Activated T-cell treated with anti-CD3 and anti-CD28 coated beads for 4 hours (primary cell): Measurements from ENCODE around the gene TBX1.

Experiments used
- DNase-seq: peaks from one replicate; pipeline ENCODE4 v3.0.0-alpha.2; 2020

TBX1 gene

DNA sequence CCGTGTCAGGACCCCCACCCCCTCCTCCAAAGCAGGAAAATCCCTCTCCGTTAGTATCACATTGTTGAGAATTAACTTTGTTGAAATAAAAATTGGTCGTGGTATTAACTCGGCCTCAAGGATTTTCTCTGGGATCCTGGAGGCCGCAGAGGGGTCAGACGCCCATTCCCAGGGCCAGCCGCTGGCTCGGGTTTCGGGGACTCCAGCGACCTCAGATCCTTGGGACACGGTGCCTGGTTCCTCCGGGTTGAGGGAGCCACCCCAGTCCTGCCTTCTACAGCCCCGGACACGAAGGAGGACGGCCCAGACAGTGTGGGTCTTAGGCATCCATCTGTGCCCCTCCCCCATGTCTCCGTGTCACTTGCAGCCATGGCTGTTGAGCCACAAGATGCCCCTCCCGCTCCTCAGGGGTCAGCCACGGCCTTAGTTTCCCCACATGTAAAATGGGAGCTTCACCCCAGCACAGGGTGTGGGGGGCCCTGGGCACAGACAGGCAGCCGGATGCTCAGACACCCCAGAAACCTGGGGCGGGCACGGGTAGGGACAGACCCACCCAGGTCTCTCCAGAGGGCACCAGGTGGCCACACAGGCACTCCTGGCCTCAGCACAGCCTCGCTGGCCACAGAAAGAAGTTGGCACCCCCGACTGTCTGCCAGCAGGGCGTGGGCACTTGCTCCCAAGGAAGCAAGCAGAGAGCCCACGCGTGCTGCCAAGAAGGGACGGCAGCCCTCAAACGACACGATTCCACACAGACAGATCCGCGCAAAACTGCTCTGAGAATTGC, 21.7 kb upstream of the TBX1 start:
- DNase-seq = no peak

DNA sequence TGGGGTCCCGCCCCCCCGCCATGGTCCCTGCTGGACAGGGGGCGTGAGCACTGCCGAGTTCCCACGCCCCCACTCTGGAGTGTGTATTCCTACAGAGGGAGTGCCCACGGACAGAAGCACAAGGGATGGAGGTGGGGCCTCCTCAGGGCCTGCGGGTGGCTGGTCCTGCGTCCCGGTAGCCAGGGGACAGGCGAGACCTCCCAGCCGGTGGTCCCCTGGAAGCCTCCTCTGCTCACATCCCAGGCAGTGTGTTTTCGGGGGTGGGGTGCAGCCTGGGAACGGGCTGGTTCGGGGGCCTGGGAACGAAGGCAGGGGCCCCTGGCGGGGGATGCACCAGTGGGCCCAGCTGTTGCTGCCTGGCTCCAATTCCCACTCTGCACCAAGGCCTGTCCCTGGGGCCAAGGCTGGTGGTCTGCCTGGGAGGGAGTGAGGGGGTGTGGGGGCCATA, 21.1 kb upstream of the TBX1 start:
- no peak for DNase-seq

DNA sequence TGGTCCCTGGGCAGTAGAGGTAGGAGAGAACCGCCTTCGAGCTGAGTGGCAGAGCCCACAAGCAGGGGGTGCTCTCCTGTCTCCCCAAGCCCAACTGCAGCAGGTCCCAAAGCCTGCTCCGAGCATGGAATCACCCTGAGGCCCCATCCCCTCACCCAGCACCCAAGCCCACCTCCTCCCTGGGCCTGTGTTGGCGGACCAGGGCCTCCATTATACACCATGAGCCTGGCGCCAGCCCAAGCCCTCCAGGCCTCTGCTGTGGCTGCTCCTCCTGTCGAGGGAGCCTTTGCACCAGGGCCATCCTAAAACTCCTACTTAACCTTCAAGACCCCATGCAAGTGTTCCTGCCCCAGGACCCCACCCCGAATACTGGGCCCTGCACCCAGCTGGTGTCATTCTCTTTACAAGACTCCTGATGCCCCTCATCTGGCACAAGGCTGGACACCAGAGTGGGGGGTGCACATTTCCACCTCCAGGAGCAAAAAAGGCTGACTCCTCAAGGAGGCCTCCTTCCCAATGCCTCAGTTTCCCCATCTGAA, 20.6 kb upstream of the TBX1 start:
- no peak for DNase-seq

DNA sequence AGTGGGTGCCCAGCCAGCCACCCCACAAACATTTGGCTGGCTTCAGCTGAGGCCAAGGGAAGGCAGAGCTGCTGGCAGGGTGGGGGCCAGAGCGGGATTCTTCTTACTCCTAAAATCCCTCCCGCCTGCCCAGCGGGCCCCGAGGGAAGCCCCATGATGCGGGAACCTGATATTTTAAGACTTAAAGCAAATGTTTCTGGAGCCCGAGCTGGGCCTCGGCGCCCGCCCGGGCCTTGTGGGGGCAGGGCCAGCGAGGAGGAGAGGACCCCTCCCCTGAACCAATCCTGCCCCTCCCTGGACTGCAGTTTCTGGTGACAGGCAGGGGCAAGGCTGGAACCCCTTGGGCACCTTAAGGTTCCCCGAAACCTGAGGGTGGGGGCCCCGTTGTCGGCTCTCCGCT, 20.0 kb upstream of the TBX1 start:
- no peak for DNase-seq

DNA sequence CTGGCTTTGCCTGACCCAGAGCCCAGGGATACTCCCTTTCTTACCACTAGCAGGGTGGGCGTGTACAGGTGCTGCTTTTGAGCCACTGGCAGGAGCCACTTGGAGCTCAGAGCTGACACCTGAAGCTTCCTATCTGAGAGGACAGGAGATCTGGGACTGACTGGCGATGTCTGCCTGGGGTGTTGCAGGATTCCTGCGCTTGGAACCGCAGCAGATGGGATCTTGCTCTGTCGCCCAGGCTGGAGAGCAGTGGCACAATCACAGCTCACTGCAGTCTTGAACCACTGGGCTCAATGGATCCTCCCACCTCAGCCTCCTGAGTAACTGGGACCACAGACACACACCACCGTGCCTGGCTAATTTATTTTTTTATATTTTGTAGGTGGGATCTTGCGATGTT, 19.5 kb upstream of the TBX1 start:
- no peak for DNase-seq

DNA sequence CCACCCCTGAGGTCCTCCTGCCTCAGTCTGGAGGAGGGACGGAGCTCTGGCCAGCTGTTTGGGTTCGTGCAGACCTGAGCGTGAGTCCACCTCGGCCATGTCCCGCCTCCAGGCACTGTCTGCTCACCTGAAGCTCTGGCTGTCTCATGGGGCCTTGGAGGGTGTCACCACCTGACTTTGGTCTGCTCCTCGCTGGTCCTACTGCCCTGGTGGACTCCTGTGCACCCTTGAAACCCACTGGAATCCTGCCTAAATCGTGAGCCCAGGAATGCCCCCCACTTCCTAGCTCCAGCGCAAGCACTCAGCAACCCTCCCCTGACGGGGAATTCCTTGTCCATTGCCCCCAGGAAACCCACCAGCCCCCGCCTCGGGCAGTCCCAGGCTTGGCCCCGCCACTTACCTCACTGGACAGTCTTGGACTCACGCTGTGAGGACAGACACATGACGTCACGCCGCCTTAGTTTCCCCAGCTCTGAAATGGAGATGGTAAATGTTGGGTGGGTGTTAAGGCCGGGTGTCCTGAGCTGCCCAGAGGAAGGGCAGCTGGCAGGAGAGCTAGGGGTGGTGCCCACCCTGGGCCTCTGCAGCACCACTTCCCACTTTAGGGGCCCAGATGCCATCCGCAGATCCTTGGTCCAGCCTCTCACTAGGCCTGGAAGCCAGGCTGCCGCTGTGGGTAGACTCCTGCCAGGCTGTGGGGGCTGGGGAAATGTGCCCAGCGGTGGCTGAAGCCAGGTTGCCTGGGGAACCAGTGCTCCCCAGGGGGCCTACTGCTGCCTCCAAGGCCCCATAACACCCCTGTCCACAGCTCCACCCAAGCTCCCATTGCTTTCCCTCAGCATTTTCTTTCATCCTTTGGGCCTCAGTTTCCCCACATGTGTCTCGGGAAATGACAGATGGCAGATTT, 18.2 kb upstream of the TBX1 start:
- DNase-seq = no peak

DNA sequence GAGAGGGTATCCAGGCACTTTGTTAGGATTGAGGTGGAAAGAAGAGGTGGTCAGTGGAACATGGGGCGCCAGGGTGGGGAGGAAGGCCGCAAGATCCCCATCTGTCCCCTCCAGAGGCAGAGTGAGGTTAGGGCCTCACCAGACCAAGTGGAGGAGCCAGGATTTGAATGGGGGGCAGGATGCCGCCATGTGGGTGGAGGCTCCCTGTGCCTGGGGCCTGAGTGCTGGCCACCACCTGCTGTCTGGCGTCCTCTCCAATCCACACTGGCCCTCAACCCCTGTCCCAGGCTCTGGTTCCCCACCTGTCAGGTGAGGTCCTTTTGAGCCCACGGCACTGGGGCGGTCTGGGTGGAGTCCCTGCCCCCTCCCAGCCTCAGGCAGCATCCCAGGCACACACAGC, 17.5 kb upstream of the TBX1 start:
- DNase-seq = no peak

DNA sequence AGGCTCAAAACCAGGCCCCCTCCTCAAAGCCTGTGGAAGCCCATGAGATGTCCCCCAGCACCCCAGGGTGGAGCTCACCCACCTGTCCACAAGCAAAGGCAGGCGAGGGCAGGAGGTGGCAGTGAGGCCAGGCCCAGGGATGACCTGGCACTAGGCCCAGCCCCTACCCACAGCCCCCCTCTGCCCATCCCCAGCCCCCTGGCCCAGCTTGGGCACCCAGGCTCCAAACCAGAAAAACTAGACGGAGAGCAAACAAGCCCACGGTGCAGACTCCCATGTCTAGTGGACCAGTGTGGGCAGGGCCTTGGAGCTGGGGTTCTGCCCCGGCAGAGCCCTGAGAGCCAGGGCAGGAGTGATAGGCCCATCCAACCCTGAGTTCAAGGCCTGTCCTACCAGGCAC, 16.9 kb upstream of the TBX1 start:
- no peak for DNase-seq

DNA sequence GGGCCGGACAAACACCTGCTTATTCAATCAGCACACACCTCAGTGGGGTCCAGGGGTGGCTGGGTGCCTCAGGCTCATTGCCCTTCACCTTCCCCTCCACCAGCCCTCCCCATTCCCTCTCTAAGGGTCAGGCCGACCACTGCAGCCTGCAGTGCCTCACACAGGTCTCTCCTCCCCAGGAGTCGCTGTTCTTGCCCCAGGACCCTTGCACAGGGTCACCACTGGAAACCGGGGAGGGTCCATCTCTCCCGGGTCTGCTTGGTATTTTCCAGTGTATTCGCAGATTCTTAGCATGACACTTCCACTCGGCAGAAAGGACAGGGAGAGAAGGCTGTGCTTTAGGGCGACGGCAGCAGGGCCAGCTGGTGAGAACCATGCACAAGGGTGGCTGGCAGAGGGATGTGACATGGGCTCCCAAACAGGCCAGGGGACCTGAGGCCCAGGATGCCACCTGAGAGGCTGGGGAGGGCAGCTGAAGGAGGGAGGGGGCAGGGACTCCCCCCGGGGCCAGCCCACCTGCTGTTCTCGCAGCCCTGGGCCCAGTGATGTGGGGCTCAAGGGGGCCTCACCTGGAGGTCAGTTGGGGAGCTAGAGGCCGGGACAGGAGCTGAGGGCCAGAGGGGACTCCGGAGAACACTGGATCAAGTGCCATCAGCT, 16.1 kb upstream of the TBX1 start:
- no peak for DNase-seq

DNA sequence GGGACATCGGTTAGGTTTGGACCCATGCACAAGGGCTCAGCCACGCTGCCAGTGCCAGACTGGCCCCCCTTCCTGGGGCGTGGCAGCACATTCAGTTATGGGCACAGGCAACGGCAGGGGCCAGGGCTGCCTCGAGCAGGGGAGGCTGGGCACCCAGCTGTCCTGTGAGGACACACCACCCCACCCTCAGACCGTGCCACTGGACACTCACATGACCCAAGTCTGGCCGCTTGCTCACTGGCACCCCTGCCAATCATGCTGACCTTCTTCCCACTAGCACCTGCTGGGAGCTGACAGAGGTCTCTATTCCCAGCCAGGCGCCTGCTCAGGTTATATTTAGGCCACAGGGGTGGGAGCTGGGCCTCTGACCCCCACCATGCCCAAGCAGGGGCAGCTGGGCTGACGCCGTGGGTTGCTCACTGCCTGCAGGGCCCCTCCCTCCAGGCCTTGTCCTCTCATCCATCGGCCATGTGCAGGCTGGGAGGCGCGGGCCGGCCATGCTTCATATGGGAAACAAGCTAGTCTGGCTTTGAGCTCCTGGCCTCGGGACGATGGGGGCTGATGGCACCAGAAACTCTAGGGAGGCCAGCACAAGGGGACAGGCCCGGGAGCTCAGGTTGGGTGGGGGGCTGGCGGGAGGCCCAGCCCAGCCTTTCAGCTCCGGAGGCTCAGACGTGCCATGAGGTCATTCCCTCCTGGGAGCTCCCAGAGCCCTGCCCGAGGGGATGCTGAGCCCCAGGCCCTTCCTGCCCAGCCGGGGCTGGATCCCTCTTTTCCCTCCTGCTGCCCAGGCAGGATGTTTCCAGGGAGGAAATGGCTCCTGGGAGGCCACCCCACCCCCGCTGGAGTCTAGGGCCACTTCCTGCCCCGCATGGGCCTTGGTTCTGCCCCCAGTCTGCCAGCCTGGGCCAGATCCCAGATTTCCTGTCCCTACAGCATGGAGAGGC, 15.2 kb upstream of the TBX1 start:
- no peak for DNase-seq

DNA sequence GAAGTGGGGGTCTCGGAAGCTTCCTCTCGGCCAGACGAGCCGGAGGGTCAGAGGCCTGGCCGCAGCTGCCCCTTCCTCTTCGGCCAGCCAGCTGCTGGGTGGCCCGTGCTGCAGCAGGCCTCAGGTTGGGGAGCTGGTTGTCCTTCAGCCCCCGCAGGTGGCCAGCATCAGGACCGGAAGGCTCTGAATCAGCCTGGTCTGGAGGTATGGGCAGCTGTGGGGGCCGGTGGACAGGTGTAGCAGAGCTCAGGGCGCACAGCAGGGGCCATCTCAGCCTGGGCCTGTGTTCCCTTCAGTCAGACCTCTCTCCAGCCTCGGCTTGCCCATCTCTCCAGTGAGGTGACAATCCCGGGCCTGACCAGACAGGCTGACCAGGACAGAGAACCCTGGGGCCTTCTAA, 13.9 kb upstream of the TBX1 start:
- no peak for DNase-seq

DNA sequence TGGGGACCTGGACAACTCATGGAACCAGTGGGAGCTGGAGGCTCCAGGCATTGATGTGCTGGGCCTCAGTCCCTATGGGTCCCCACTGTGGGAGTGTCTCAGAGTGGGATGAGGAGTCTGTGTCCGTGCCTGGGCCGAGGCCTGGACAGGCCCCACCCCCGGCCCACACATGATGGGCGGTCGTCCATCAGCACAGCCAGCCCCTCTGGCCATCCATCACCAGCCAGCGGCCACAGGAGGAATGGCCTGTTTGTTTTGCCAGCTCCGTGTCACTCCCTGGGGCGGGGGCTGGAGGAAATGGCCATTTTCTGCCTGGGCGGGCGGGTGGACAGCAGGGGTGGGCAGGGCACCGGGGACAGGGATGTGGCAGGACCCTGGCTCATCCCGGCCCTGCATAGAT, 13.0 kb upstream of the TBX1 start:
- no peak for DNase-seq

DNA sequence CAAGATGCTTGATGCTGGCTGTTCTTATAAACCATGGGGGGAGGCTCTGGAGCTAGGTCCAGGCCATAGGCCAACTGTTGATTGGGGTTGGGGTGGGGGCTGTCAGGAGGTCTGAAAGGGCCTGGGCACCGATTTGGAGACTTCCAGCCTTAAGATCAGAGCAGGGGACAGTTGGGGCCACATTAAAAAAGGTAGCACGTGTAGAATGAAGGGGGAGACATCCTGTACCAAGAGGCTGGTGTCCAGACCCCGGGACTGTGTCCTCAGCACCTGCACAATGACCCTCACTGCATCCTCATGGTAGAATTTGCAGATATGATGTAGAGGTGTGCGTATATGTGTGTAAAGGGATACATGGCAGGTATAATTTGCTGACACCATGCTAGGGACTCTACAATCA, 12.4 kb upstream of the TBX1 start:
- DNase-seq = no peak

DNA sequence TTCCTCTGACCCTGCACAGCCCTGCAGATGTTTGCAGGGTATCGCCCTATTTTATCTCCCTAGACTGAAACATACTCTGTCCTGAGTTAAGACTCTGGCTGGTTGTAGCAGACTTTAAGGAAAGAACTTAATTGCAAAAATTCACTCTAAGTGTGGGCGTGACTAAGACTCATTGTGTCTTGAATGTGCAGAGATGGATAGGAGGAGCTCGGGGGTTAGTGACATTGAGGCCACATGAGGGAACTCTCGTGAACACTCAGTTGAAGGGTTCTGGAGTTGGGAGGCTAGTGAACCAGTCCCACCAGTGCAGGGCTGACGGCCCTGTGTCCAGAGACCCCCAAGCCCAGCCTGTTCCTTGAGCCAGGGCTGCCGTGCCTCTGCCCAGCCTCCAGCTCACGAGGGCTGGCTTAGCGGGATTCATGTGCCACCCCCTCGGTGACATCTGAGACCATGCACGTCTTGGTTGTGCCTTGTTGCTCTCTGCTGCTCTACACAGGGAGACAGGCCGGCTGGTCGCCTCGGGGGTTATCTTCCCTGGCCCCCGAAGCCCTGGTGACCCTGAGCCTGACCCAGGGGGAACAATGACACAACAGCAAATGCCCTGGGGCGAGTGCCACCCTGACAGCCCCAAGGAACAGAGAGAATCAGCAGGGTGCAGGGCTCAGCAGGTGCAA, 11.4 kb upstream of the TBX1 start:
- DNase-seq = no peak

DNA sequence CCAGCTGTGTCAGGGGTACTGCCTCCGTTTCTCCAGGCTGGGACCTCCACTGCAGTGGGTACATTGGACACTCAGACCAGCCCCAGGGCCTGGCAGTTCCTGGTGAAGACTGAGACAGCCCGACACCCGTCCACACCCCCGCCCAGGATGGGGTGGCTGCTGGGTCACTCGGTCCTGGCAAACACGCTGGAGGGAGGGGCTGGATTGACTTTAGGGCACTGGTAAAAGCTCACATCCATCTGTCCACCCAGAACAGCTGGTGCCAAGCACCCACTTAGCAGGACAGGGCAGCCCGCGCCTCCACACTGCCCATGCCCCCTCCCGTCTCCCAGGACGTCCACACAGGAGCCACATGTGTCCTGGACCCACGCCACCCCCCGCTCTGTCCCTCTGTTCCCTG, 10.7 kb upstream of the TBX1 start:
- DNase-seq = no peak

DNA sequence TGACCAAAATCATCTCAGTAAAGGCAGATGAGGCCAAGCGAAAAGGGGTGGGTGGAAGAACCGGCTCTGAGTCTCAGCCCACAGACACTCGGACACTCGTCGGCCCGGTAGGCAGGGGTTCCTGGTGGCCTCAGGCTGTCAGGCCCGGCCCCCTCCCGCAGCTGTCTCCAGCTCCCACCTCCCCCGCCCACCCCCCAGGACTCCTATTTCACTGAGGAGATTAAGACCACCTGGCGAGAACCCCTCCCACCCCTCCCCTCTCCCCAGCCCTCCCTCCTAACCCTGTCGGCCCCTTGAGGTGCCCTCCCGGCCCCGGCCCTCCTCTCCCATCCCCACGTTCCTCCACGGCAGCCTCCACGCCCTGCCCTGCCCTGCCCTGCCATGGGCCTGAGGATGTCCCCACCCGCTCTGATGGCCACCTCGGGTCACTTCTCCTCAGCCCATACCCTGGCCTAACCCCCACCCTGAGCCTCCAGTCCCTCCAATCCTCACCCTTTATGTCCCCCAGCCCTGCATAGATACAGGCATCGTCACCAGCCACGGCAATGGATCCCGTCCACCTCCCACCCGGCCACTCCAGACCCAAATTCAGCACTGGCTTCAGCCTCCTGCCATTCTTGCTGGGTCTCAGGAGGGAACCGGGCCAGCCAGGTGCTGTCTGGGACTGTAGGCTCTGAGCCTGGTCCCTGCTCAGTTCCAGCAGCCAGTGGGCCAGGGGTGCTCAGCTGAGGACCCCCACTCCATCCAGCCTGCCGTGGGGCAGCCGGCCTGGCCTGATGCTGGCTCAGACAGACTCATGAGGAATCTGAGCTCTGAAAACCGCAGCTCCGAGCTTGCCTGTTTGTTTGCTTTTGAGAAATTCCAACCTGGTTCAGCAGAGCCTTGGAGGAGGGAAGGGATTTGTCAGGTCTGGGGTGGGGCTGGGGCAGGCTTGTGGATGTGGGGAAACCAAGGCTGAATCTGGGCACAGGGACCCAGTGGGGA, 9.8 kb upstream of the TBX1 start:
- no peak for DNase-seq

DNA sequence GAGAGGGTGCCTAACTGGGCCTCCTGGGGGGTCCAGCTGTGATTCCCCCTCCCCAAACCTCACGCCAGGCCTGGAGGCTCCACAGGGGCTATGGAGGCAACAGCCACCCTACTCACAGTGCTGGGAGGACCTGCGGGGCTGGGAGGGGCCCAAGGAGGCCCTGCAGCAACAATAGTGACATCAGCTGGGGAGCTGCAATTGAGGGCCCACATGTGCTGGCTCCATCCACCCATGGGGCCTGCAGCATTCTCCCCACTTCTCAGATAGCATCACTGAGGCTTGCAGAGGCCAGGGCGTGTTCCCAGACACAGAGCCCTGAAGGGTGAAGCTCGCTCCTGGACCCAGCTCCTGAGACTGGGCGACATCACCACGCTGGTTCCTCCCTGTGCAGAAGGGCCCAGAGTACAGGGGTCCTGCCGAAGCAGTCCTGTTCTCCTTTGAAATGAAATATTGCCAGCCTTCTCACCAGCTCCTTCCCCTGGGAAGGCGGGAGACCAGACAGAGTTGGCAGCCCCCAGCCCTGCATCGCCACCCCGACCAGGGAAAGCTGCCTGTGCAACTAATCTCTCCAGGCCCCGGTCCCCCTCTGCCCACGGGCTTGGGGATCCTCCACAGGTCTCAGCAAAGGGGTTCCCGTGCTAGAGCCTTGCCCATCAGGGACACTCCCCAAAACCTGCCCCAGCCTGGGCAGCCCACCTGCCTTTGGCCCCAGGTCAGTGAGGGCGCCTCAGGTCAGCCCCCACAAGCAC, 8.9 kb upstream of the TBX1 start:
- DNase-seq = no peak

DNA sequence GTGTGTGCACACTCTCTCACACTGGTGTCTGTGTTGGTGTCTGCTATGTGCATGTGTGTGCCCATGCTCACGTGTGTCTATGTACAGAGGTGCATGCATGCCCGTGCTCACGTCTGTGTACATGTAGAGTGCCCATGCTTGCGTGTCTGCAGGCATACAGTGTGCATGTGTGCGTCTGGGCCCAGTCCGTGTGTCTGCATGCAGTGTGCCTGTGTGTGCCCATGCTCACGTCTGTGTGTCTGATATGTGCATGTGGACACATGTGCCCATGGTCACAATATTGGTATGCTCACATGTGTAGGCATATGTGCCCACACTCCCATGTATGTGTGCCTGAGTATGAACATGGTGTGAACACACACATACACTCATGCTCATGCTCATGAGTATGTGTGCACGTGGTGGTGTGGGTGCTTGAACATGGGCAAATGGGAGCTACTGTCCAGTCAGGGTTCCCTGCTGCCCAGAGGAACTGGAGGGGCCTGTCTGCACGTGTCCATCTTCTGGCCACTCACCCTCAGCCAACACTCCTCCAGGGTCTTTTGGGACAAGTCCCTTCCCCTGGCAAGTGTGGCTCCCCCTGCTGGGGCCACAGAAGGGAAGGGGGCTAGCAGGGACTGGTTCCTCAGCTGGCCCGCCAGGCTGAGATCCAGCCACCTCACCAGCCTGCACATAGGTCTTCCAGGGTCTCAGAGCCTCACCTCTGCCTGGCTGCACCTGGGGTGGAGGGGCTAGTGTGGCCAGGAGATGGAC, 7.3 kb upstream of the TBX1 start:
- DNase-seq = no peak
